Keratinocyte (primary cell): Measurements from ENCODE around the gene CMC4.

Source experiments
- CTCF ChIP-seq, 3 experiments: IDR thresholded peaks in 1 of 3; conservative IDR thresholded peaks in 1 of 3; optimal IDR thresholded peaks in 1 of 3; 2 replicates in 2 of 3; 3 replicates in 1 of 3; pipeline versions ENCODE3 to v1.5.1; 2011; ENCODE audit warnings: low read length in 3 of 3, mild to moderate bottlenecking in 3 of 3, moderate library complexity in 2 of 3, control low read depth in 1 of 3, inconsistent platforms in 1 of 3; ENCODE audit not compliant: insufficient read depth in 2 of 3; ENCODE audit errors: extremely low read depth in 1 of 3
- EZH2 ChIP-seq: IDR thresholded peaks from one replicate; pipeline ENCODE4 v1.6.1; 2012; ENCODE audit warnings: inconsistent platforms, mild to moderate bottlenecking, low read length, moderate library complexity

GRCh38 chrX:155065035-155065734 lies 5.8 kb downstream of the CMC4 start:
- TF ChIP-seq CTCF (optimal IDR thresholded peaks at IDR 0.05 in 1 of 3, IDR thresholded peaks at IDR 0.05 in 1 of 3, conservative IDR thresholded peaks at IDR 0.05 in 1 of 3; ENCODE audit: extremely low read depth in 1 of 3, insufficient read depth in 2 of 3, low read length in 3 of 3) = no peak
- TF ChIP-seq EZH2 = no peak
